22Rv1 (cell line): Measurements from ENCODE around the gene SRRM1.

ENCODE experiments used
- H3K27ac ChIP-seq: fragments of 450-650 bp; 2 replicates; pipeline ENCODE4 v1.5.1; 2017
- CTCF ChIP-seq: fragments of 450-650 bp; IDR thresholded peaks from 2 replicates; pipeline ENCODE4 v1.5.1; 2017; ENCODE audit warnings: mild to moderate bottlenecking
- ZFX ChIP-seq: fragments of 450-650 bp; IDR thresholded peaks from 2 replicates; pipeline ENCODE4 v1.6.1; 2017; ENCODE audit warnings: antibody characterized with exemption, borderline replicate concordance

SRRM1 gene

GRCh38 chr1:24648919-24649318 lies 5.8 kb downstream of the SRRM1 start:
- TF ChIP-seq ZFX (no peak), CTCF (no peak)
- H3K27ac ChIP-seq: no peak overlapping the region

GRCh38 chr1:24652382-24652781 lies 9.3 kb downstream of the SRRM1 start:
- H3K27ac ChIP-seq: no peak overlapping the region
- no peak for TF ChIP-seq ZFX
- TF ChIP-seq CTCF: no peak

GRCh38 chr1:24654010-24654409 lies 10.9 kb downstream of the SRRM1 start:
- no peak for TF ChIP-seq CTCF
- no peak for TF ChIP-seq ZFX
- no peak overlapping the region for H3K27ac ChIP-seq

GRCh38 chr1:24656046-24656445 lies 12.9 kb downstream of the SRRM1 start:
- TF ChIP-seq ZFX (no peak), CTCF (no peak)
- no peak overlapping the region; the same call in 1 of the 2 replicates for H3K27ac ChIP-seq

GRCh38 chr1:24657781-24658180 lies 14.7 kb downstream of the SRRM1 start:
- peak overlapping the region; percentile 33; the same call in 1 of the 2 replicates for H3K27ac ChIP-seq
- no peak for TF ChIP-seq ZFX
- no peak for TF ChIP-seq CTCF

GRCh38 chr1:24659166-24659904 lies 16.2 kb downstream of the SRRM1 start:
- no peak overlapping the region for H3K27ac ChIP-seq
- TF ChIP-seq ZFX: no peak
- no peak for TF ChIP-seq CTCF

- H3K27ac ChIP-seq: no peak overlapping the region
- TF ChIP-seq ZFX (no peak), CTCF (no peak)
These were observed 17.0 kb downstream of the SRRM1 start for GRCh38 chr1:24659993-24660665.
